Measurements from ENCODE around the gene DIPK1B.

GRCh38 chr9:136757751-136758140 lies 45.4 kb downstream of the DIPK1B start:
- TF ChIP-seq CTCF (IDR thresholded peaks at IDR 0.05): no peak
- TF ChIP-seq POLR2A (IDR thresholded peaks at IDR 0.05): no peak
- TF ChIP-seq POLR2AphosphoS5 (IDR thresholded peaks at IDR 0.05): no peak
- no peak for TF ChIP-seq EP300 (IDR thresholded peaks at IDR 0.05)
